ENCODE results near the gene AMMECR1.
"Not testable (repeated sequence)": the region's sequence is repeated elsewhere in the genome, so short reads cannot be mapped to it uniquely, and the experiment has no call there.

The AMMECR1 gene

DNA sequence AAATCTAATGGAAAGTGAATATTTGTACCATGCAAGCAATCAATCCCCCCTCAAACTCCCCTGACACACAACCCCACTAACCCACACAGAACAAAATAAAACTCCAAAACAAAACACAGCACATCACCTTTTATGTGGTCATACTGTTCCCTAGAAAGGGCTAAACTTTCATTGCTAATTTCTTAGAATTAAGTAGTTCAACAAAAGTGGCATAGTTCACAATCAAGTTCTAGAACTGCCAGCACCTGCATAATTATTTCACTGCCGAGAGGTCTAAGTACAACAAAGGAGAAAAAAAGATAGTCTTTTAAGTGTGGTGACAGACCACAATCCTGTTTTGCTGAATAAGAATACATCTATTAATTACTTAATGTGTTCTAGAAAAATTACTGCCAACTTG lies 58.8 kb downstream of the AMMECR1 start:
- no peak for DNase-seq (ENCODE audit: low spot score)
- Mint-ChIP-seq H3K27ac (no peak overlapping the region), H3K9me3 (no peaks in the 10 kb centered on the region), H3K4me1 (ENCODE audit: low read depth) (peaks cover 4% of the 10 kb centered on the region), H3K36me3 (ENCODE audit: low read depth) (peaks cover 6% of the 10 kb centered on the region), H3K27me3 (ENCODE audit: low read depth) (no peaks in the 10 kb centered on the region), H3K4me3 (no peak overlapping the region)

GRCh38 chrX:110258552-110258951 lies 59.3 kb downstream of the AMMECR1 start:
- Mint-ChIP-seq H3K4me1 (ENCODE audit: low read depth) (peaks cover 4% of the 10 kb centered on the region), H3K27ac (no peak overlapping the region), H3K9me3 (no peaks in the 10 kb centered on the region), H3K4me3 (no peak overlapping the region), H3K27me3 (ENCODE audit: low read depth) (no peaks in the 10 kb centered on the region), H3K36me3 (ENCODE audit: low read depth) (peaks cover 6% of the 10 kb centered on the region)
- no peak for DNase-seq (ENCODE audit: low spot score)

DNA sequence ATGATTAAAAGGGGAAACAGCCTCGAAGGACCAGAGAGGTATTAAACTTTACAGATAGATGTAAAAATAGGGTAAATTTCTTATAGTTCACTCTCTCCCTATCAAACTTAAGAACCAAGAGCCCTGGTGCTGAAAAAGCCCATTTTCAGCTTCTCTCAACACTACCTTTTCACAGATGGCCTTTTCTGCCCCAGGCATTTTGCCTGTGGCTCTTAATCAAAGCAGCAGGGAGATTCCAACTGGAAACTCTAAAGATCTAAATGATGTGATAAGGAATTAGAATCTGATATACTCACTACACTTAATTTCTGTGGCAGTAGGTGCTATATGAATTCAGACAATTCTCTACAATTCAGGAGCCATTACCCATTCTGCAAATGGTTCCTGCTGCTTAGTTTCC lies 60.0 kb downstream of the AMMECR1 start:
- H3K36me3 Mint-ChIP-seq (ENCODE audit: low read depth), result peaks cover 6% of the 10 kb centered on the region
- no peak overlapping the region for H3K27ac Mint-ChIP-seq
- no peaks in the 10 kb centered on the region for H3K9me3 Mint-ChIP-seq
- no peaks in the 10 kb centered on the region for H3K27me3 Mint-ChIP-seq (ENCODE audit: low read depth)
- DNase-seq (ENCODE audit: low spot score), result no peak
- H3K4me3 Mint-ChIP-seq, result no peak overlapping the region
- H3K4me1 Mint-ChIP-seq (ENCODE audit: low read depth), result peaks cover 4% of the 10 kb centered on the region

- Mint-ChIP-seq H3K27ac (no peak overlapping the region), H3K4me3 (no peak overlapping the region), H3K27me3 (ENCODE audit: low read depth) (no peaks in the 10 kb centered on the region), H3K4me1 (ENCODE audit: low read depth) (peaks cover 8% of the 10 kb centered on the region), H3K36me3 (ENCODE audit: low read depth) (peaks cover 4% of the 10 kb centered on the region), H3K9me3 (no peaks in the 10 kb centered on the region)
- no peak for DNase-seq (ENCODE audit: low spot score)
These were observed 65.2 kb downstream of the AMMECR1 start for GRCh38 chrX:110252711-110253110.

- H3K36me3 Mint-ChIP-seq (ENCODE audit: low read depth), result peaks cover 4% of the 10 kb centered on the region
- no peak for DNase-seq (ENCODE audit: low spot score)
- H3K4me1 Mint-ChIP-seq (ENCODE audit: low read depth), result peaks cover 8% of the 10 kb centered on the region
- no peaks in the 10 kb centered on the region for H3K9me3 Mint-ChIP-seq
- no peak overlapping the region for H3K27ac Mint-ChIP-seq
- H3K27me3 Mint-ChIP-seq (ENCODE audit: low read depth), result no peaks in the 10 kb centered on the region
- no peak overlapping the region for H3K4me3 Mint-ChIP-seq
These were observed 65.9 kb downstream of the AMMECR1 start for GRCh38 chrX:110251961-110252360.

DNA sequence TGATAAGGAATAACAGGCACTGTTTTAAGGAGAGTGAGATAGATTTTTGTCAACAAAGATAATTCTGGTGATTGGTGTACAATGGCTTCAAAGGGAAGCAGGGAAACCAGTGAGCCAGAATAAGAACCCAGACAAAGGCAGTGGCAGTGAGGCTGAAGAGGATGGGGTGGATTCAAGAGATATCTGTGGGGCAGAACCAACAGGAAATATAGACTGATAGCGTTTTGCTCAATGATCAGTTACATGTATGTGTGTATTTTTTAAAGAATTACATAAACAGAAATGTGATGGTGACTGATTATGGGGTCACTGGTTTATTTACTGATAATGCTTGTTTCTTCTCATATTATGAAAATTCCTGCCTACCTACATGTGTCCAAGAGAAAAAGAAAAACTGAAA lies 66.4 kb downstream of the AMMECR1 start:
- peaks cover 4% of the 10 kb centered on the region for H3K36me3 Mint-ChIP-seq (ENCODE audit: low read depth)
- H3K27ac Mint-ChIP-seq, result no peak overlapping the region
- no peaks in the 10 kb centered on the region for H3K9me3 Mint-ChIP-seq
- DNase-seq (ENCODE audit: low spot score), result no peak
- H3K4me3 Mint-ChIP-seq, result no peak overlapping the region
- H3K4me1 Mint-ChIP-seq (ENCODE audit: low read depth), result peaks cover 12% of the 10 kb centered on the region
- H3K27me3 Mint-ChIP-seq (ENCODE audit: low read depth), result no peaks in the 10 kb centered on the region

DNA sequence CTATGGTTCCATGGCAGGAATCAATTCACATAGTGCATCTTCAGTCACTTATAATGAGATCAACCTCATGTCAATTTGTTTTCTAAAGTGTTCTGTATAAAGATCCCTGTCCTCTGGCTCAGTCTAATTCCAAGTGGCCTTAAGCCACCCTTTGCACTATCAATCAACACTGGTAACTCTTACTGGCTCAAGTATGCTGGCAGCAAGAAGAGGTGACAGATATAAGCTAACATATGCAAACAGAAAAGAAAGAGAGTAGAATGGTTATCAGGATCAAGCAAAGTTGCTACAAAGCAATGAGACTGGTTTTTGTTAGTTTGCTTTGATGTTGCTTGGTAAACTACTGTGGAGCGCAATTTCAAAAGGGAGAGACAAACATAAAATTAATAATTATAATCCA lies 67.0 kb downstream of the AMMECR1 start:
- Mint-ChIP-seq H3K36me3 (ENCODE audit: low read depth) (peaks cover 4% of the 10 kb centered on the region), H3K4me1 (ENCODE audit: low read depth) (peaks cover 16% of the 10 kb centered on the region), H3K9me3 (no peaks in the 10 kb centered on the region), H3K4me3 (no peak overlapping the region), H3K27ac (no peak overlapping the region), H3K27me3 (ENCODE audit: low read depth) (no peaks in the 10 kb centered on the region)
- DNase-seq (ENCODE audit: low spot score), result no peak

DNA sequence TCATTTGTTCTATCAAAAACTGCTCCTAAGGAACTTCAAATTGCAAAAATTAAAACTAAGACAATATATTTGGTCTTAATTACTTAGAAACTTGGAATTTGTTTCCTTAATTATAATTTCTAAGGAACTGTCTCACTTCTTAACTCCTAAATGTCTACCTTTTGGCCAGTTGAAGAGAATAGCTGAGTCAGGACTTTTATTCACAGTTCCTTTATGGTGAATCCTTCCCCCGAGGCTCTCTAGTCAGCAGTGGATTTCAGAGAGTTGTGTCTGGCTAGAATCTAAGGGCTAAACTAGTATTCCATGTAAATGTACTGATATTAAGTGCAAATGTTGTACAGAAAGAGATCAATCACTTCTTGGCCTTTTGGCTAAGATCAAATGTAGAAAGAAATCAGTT lies 69.3 kb downstream of the AMMECR1 start:
- H3K4me3 Mint-ChIP-seq, result no peak overlapping the region

GRCh38 chrX:110245011-110245410 lies 72.9 kb downstream of the AMMECR1 start:
- Mint-ChIP-seq H3K4me1 (ENCODE audit: low read depth) (peaks cover 9% of the 10 kb centered on the region), H3K27ac (no peak overlapping the region), H3K27me3 (ENCODE audit: low read depth) (no peaks in the 10 kb centered on the region), H3K4me3 (no peak overlapping the region), H3K9me3 (no peaks in the 10 kb centered on the region), H3K36me3 (ENCODE audit: low read depth) (peaks cover 3% of the 10 kb centered on the region)
- no peak for DNase-seq (ENCODE audit: low spot score)

More for the DNA sequence above, 69.3 kb downstream of the AMMECR1 start:
- DNase-seq (ENCODE audit: low spot score), result no peak
- H3K4me1 Mint-ChIP-seq (ENCODE audit: low read depth), result peaks cover 16% of the 10 kb centered on the region
- no peaks in the 10 kb centered on the region for H3K9me3 Mint-ChIP-seq
- no peaks in the 10 kb centered on the region for H3K27me3 Mint-ChIP-seq (ENCODE audit: low read depth)
- no peak overlapping the region for H3K27ac Mint-ChIP-seq
- peaks cover 4% of the 10 kb centered on the region for H3K36me3 Mint-ChIP-seq (ENCODE audit: low read depth)

DNA sequence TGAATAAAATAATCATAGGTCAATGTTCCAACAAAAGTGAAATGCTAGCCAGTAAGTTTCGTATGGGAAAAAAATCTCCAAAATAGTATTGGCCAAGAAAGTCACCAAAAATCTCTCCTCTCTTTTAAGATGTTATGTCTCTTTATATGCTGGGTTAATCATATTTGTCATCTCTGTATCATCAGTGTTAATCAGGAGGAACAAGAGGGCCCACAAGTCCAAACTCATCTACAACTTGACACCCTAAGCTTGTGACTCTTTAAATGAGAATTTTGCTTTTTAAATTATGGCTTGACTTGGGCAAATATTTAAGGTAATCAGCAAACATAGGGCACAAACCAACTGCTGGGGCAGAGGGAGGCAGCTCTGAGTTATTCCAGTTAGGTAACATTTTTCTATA lies 75.5 kb downstream of the AMMECR1 start:
- Mint-ChIP-seq H3K27me3 (ENCODE audit: low read depth) (no peaks in the 10 kb centered on the region), H3K9me3 (peaks cover 4% of the 10 kb centered on the region), H3K4me3 (no peak overlapping the region), H3K4me1 (ENCODE audit: low read depth) (peaks cover 19% of the 10 kb centered on the region), H3K27ac (no peak overlapping the region), H3K36me3 (ENCODE audit: low read depth) (peaks cover 7% of the 10 kb centered on the region)
- no peak for DNase-seq (ENCODE audit: low spot score)

DNA sequence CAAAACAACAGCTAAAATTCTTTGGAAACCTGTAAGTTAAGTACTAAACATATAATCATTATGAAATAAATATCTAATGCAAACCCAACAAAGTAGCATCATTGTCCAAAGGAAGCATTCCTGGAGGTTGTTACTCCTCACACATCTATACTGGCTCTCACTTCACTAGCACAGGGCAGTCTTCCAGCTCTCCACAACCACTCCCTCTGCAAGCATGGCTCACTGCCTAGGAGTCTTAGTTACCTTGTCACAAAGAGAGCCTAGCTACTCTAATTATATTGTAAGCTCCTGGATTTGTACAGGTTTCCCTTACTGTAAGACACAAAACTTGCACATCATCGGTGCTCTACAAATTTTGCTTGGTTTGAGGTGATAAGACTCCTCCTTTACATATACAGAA lies 76.1 kb downstream of the AMMECR1 start:
- peaks cover 4% of the 10 kb centered on the region for H3K9me3 Mint-ChIP-seq
- no peak overlapping the region for H3K27ac Mint-ChIP-seq
- H3K36me3 Mint-ChIP-seq (ENCODE audit: low read depth), result peaks cover 7% of the 10 kb centered on the region
- no peak overlapping the region for H3K4me3 Mint-ChIP-seq
- H3K4me1 Mint-ChIP-seq (ENCODE audit: low read depth), result peaks cover 23% of the 10 kb centered on the region
- no peak for DNase-seq (ENCODE audit: low spot score)
- H3K27me3 Mint-ChIP-seq (ENCODE audit: low read depth), result no peaks in the 10 kb centered on the region

GRCh38 chrX:110238259-110238658 lies 79.6 kb downstream of the AMMECR1 start:
- H3K9me3 Mint-ChIP-seq, result not testable (repeated sequence)
- H3K4me3 Mint-ChIP-seq, result peak overlapping the region; percentile 24

DNA sequence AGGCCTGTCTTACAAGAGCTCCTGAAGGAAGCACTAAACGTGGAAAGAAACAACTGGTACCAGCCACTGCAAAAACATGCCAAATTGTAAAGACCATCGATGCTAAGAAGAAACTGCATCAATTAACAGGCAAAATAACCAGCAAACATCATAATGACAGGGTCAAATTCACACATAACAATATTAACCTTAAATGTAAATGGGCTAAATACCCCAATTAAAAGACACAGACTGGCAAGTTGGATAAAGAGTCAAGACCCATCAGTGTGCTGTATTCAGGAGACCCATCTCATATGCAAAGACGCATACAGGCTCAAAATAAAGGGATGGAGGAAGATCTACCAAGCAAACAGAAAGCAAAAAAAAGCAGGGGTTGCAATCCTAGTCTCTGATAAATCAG lies 86.4 kb downstream of the AMMECR1 start:
- H3K9me3 Mint-ChIP-seq; H3K27me3 Mint-ChIP-seq (ENCODE audit: low read depth); H3K27ac Mint-ChIP-seq; DNase-seq (ENCODE audit: low spot score); H3K4me3 Mint-ChIP-seq: not testable (repeated sequence)
- Mint-ChIP-seq H3K4me1 (ENCODE audit: low read depth) (peaks cover 26% of the 10 kb centered on the region), H3K36me3 (ENCODE audit: low read depth) (peaks cover 27% of the 10 kb centered on the region)

More at GRCh38 chrX:110238259-110238658, 79.6 kb downstream of the AMMECR1 start:
- Mint-ChIP-seq H3K36me3 (ENCODE audit: low read depth) (peaks cover 16% of the 10 kb centered on the region), H3K4me1 (ENCODE audit: low read depth) (peaks cover 25% of the 10 kb centered on the region), H3K27ac (peak overlapping the region; percentile 60)
- not testable (repeated sequence) for H3K27me3 Mint-ChIP-seq (ENCODE audit: low read depth)
- peak; percentile 3 for DNase-seq (ENCODE audit: low spot score)

GRCh38 chrX:110229497-110230111 lies 88.3 kb downstream of the AMMECR1 start:
- peaks cover 23% of the 10 kb centered on the region for H3K36me3 Mint-ChIP-seq (ENCODE audit: low read depth)
- H3K27me3 Mint-ChIP-seq (ENCODE audit: low read depth); H3K9me3 Mint-ChIP-seq: not testable (repeated sequence)
- DNase-seq (ENCODE audit: low spot score), result peak; percentile 72
- H3K27ac Mint-ChIP-seq, result peak overlapping the region; percentile 67
- peaks cover 24% of the 10 kb centered on the region for H3K4me1 Mint-ChIP-seq (ENCODE audit: low read depth)
- peak overlapping the region; percentile 80 for H3K4me3 Mint-ChIP-seq

DNA sequence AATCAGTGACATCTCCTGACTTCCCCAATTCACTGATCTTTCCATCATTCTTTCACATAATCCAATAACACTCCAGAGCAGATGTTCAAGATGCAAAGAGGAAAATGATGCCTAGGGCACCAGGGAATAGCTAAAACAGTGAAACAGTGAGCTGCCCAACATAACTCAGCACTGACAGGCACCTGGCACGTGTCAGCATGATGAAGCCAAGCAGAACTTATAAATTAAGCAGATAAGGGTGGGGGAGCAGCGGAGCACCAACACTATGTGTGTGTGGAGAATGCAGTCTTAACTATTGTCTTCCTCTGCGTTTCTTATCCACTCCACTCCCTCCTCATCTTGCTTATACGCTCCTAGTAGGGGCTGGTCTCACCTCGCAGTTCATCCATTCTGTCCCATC lies 89.4 kb downstream of the AMMECR1 start:
- DNase-seq (ENCODE audit: low spot score), result no peak
- no peaks in the 10 kb centered on the region for H3K27me3 Mint-ChIP-seq (ENCODE audit: low read depth)
- no peak overlapping the region for H3K27ac Mint-ChIP-seq
- H3K4me1 Mint-ChIP-seq (ENCODE audit: low read depth), result peaks cover 21% of the 10 kb centered on the region
- H3K4me3 Mint-ChIP-seq, result no peak overlapping the region
- peaks cover 18% of the 10 kb centered on the region for H3K36me3 Mint-ChIP-seq (ENCODE audit: low read depth)
- H3K9me3 Mint-ChIP-seq, result peaks cover 6% of the 10 kb centered on the region

Data from T-helper 2 cell treated with Interferon-gamma antibody and Interleukin-4, amounts not matched to agents 5 μg/mL and 100 μg/mL, for 36 hours (primary cell).